ENCODE results near the gene RND2. TPM values are rescaled to one million over a fixed set of nuclear protein-coding genes. Genes with fewer than 3 reads are reported as not detected.

The RND2 gene
- total and polyA plus RNA-seq, 2 of the 13 experiments (the other 11 are each of a cell fraction or from before 2014, with no cell fraction given): 0.05 to 0.11 TPM

GRCh38 chr17:42980274-42980765, 44.7 kb upstream of the RND2 start, which contains the start of gene RUNDC1 (continued):
- TF ChIP-seq ZNF12 (CRISPR knock-in tag; IDR thresholded peaks at IDR 0.05) (0 out of 2 replicates have a peak, but pooled peaks have one; percentile 9), ZNF724P (CRISPR knock-in tag; IDR thresholded peaks at IDR 0.05; ENCODE audit: borderline replicate concordance) (peak; percentile 77; the same call in 1 of the 2 replicates), FOXP1 (IDR thresholded peaks at IDR 0.05) (no peak), FOXP1 (CRISPR knock-in tag; IDR thresholded peaks at IDR 0.05) (no peak), HOXA5 (CRISPR knock-in tag; IDR thresholded peaks at IDR 0.05) (no peak), ZSCAN12 (CRISPR knock-in tag; IDR thresholded peaks at IDR 0.05) (no peak), ZNF768 (CRISPR knock-in tag; IDR thresholded peaks at IDR 0.05) (no peak), TIGD3 (CRISPR knock-in tag; IDR thresholded peaks at IDR 0.05; ENCODE audit: borderline replicate concordance) (no peak), SPEN (CRISPR knock-in tag; IDR thresholded peaks at IDR 0.05; ENCODE audit: low read depth) (no peak), ZNF619 (CRISPR knock-in tag; IDR thresholded peaks at IDR 0.05) (no peak), FOXA1 (IDR thresholded peaks at IDR 0.05) (no peak), FOXA1 (CRISPR knock-in tag; IDR thresholded peaks at IDR 0.05) (no peak), ZNF563 (CRISPR knock-in tag; IDR thresholded peaks at IDR 0.05) (no peak), ZNF331 (CRISPR knock-in tag; IDR thresholded peaks at IDR 0.05) (peak; percentile 47; the same call in 1 of the 2 replicates), ZNF256 (CRISPR knock-in tag; conservative IDR thresholded peaks at IDR 0.05) (no peak), EP300 (IDR thresholded peaks at IDR 0.05; ENCODE audit: low read depth in 2 of 2, low read length in 2 of 2) (no peak), EP300 (CRISPR knock-in tag; IDR thresholded peaks at IDR 0.05; ENCODE audit: borderline replicate concordance) (no peak), THAP11 (CRISPR knock-in tag; IDR thresholded peaks at IDR 0.05) (peak; percentile 56; the same call in 1 of the 2 replicates), ZNF780A (CRISPR knock-in tag; IDR thresholded peaks at IDR 0.05) (no peak), CCDC6 (CRISPR knock-in tag; IDR thresholded peaks at IDR 0.05) (no peak; the same call in 1 of the 2 replicates), ZNF124 (CRISPR knock-in tag; IDR thresholded peaks at IDR 0.05) (0 out of 2 replicates have a peak, but pooled peaks have one; percentile 19), ZNF567 (CRISPR knock-in tag; IDR thresholded peaks at IDR 0.05; ENCODE audit: borderline replicate concordance) (no peak), SNRNP70 (IDR thresholded peaks at IDR 0.05; ENCODE audit: low read depth, low read length) (no peak), ZBTB21 (CRISPR knock-in tag; IDR thresholded peaks at IDR 0.05) (peak; percentile 24; the same call in 1 of the 2 replicates)

Data from HepG2 (cell line).